GM19023 (cell line): ENCODE measurements around the gene SPECC1L.

Experiments
- ATAC-seq: cut with Tn5 transposase; IDR thresholded peaks from one replicate; pipeline ENCODE4 v1.9.1; 2021; ENCODE audit warnings: mild to moderate bottlenecking, moderate library complexity; ENCODE audit not compliant: unreplicated experiment

SPECC1L gene

GRCh38 chr22:24440718-24441405, 170.2 kb downstream of the SPECC1L start:
- ATAC-seq: no peak

DNA sequence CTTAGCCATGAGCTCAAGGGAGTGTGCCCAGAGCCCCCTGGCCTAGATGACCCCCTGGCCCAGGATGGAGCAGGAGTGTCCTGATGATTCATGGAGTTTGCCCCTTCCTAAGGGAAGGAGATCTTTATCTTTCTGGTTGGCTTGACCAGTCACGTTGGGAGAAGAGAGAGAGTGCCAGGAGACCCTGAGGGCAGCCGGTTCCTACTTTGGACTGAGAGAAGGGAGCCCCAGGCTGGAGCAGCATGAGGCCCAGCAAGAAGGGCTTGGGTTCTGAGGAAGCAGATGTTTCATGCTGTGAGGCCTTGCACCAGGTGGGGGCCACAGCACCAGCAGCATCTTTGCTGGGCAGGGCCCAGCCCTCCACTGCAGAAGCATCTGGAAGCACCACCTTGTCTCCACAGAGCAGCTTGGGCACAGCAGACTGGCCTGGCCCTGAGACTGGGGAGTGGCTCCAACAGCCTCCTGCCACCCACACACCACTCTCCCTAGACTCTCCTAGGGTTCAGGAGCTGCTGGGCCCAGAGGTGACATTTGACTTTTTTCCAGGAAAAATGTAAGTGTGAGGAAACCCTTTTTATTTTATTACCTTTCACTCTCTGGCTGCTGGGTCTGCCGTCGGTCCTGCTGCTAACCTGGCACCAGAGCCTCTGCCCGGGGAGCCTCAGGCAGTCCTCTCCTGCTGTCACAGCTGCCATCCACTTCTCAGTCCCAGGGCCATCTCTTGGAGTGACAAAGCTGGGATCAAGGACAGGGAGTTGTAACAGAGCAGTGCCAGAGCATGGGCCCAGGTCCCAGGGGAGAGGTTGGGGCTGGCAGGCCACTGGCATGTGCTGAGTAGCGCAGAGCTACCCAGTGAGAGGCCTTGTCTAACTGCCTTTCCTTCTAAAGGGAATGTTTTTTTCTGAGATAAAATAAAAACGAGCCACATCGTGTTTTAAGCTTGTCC, 171.0 kb downstream of the SPECC1L start:
- no peak for ATAC-seq

- ATAC-seq: no peak
Observed at GRCh38 chr22:24442352-24442744, 171.7 kb downstream of the SPECC1L start.

DNA sequence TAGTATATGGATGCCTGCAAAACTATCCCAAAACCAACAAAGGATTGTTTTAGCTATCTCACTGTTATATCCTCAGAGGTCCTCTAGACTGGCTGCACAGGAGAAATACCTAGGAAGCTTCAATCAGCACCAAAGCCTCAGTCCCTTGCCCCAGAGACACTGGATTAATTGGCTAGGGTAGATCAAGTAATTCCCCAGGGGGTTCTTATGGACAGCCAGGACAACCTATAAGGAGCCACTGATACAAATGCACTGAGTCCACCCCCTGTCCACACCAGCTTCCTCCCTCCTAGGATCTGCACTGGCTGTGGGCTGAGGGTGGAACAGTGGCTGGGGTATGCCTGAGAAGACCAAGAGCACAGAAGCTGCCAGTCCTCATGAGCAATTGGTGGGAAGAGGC, 173.0 kb downstream of the SPECC1L start:
- no peak for ATAC-seq

DNA sequence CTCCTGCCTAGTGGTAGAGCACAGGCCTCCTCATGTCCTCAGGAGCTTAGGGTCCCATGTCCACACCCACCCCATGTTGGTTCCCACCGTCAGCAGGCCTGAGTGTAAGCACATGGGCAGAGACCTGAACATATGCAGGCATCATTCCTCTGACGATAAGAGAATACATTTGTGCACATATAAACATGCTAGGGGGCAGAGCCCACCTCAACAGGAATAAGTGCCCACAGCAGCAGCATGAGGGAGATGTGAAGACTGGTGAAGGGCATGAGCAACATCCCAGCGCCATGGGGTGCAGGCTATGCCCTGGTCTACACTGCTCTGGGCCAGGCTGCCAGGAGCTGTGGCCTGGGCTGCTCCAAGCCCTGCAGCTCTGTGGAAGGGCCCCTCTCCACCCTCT, 173.6 kb downstream of the SPECC1L start:
- no peak for ATAC-seq

DNA sequence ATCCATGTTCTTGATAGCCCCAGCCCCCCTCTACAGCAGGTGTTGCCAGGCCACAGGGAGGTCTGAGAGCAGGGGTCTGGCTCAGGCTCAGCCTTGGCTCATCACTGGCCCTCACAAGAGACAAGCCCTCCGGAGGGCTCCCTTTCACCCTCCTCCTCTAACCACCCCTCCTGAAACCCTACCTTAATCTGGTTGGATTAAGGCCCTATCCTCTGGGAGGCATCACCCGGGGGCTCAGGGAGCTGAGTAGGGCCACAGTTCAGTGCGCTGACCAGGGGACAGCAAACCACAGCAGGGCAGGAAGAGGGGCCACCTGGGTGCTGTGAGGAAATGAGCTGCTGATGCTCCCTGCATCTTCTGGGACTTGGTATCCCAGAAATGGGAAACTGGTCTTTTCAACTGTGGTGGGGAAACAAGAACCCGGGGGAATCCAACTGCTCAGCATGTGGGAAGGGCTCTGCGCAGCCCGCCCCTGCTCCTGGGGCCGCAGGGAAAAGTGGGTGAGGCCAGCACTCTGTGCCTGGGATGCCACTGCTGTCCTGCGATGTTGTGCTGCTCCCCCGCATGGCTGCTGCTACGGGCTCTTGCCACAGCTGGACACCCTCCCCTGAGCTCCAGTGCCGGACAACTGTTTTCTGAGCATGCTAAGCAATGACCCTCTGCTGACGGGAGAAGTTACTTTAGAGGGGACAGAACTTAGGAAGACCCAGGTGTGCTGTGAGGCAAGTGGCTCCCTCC, 174.3 kb downstream of the SPECC1L start:
- ATAC-seq: no peak

DNA sequence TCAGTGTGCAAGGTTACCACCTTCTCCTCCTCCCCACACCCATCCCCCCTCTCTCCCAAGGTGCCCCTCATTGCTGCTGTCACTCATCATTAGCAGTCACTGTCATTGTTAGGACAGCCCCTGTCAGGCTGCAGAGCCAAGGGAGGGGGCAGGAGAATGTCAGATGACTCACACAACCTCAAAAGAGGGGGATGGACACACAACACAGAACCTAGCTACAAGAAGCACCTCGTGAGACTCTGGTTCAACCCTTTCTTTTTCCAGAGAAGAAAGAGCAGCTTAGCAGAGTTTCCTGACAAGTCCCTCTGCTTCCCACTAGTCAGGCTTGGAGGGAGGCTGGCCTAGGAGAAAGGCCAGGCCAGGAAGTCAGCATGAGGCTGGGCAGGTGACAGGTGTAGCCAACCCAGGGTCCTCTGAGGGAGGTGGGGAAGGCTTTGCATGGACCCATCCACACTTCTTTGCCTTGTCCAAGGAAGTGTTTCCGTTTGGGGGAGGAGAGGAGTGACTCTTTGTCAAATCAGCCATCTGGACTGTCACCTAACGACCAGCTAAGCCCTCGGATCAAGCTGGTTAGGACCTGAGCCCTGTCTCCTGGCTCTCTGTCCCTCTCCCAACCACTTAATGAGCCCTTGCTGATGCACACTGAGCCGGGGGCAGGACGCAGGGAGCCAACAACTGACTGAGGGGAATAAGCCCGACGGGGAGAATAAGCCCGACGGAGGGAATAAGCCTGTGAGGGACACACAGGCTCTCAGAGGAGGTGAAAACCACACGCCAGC, 175.0 kb downstream of the SPECC1L start:
- ATAC-seq: no peak

GRCh38 chr22:24446260-24446611, 175.6 kb downstream of the SPECC1L start:
- ATAC-seq: no peak

DNA sequence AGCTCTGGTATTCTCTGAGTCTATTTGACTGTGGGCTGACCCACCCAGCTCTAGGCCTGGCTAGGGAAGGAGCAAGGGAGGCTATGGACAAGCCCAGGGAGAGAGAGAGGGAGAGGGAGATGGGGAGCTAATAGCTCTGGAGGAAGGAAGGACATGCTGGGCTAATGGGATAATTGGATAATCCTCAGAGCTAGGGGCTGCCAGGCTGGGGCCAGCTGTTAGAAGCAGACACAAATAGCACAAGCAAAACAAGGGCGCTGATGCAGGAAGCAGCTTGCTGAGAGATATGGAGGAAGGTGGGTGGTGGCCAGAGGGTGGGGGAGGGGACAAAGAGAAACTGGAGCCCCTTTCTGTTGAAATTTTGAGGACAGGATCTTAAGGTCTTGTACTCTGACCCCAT, 180.0 kb downstream of the SPECC1L start:
- no peak for ATAC-seq

DNA sequence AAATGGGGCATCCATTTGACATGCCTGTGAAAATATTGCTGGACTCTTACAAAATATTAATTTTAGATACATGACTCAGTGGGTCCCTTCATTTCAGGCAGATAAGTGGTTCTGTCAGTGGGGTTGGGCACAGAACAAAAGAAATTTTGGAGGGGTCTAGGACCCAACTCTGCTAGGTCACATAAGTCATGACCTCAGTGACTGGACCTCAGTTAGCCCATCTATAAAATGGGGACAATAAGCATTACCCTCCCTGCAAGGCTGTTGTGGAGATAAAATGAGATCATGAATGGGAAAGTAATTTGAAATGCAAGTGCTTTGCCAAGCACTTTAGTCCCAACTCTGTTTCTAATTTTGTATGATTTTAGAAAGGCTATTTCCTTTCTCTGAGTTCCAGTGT, 180.5 kb downstream of the SPECC1L start:
- ATAC-seq: no peak

GRCh38 chr22:24453853-24454252, 183.2 kb downstream of the SPECC1L start:
- no peak for ATAC-seq

GRCh38 chr22:24455039-24455438, 184.4 kb downstream of the SPECC1L start:
- no peak for ATAC-seq

- no peak for ATAC-seq
Observed at GRCh38 chr22:24455751-24456426, 185.3 kb downstream of the SPECC1L start.

DNA sequence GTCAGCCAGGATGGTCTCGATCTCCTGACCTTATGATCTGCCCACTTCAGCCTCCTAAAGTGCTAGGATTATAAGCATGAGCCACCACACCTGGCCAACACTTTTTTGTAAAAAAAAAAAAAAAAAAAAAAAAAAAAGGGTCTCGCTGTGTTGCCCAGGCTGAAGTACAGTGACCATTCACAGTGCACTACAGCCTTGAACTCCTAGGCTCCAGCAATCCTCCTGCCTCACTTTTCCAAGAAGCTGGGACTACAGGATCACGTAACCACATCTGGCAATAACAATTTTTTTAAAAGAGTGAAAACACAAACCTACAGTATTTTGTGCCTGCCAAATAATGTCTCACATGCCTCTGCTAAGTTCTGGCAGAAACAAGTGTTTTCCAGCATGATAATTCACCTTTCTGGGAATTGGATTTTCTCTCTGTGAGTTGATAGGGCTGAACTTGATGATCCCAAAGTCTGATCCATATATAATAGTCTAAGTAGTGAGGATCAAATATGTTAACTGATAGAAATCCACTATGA, 187.3 kb downstream of the SPECC1L start:
- ATAC-seq: no peak

- no peak for ATAC-seq
Observed at GRCh38 chr22:24459911-24460310, 189.3 kb downstream of the SPECC1L start.

- no peak for ATAC-seq
Observed at GRCh38 chr22:24460418-24461089, 189.9 kb downstream of the SPECC1L start.

DNA sequence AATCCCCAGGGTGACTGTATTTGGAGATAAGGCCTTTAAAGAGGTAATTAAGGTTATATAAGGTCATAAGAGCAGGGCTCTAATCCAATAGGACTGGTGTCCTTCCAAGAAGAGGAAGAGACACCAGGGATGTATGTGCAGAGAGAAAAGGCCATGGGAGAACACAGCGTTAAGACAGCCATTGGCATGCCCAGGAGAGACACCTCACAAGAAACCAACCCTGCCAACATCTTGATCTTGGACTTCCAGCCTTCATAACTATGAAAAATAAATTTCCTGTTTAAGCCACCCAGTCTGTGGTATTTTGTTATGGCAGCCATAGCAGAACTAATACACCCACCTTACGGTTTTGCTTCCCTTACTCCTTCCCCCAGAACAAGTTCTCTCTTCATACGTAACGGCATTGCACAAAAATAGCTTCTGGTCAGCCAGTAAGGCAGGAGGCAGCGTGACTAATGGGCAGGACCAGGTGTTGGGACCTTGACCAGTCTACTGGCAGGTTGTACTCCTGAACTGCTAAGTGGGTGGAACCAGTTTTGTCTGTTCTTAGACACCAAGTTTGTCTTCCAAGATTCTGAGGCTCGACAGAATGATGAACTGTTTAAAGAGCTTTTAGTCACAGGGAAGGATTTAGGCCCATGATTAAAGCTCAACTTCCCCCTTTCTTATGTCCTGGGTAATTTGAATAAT, 192.6 kb downstream of the SPECC1L start:
- ATAC-seq: no peak

- ATAC-seq: no peak
Observed at GRCh38 chr22:24465566-24465965, 194.9 kb downstream of the SPECC1L start.

DNA sequence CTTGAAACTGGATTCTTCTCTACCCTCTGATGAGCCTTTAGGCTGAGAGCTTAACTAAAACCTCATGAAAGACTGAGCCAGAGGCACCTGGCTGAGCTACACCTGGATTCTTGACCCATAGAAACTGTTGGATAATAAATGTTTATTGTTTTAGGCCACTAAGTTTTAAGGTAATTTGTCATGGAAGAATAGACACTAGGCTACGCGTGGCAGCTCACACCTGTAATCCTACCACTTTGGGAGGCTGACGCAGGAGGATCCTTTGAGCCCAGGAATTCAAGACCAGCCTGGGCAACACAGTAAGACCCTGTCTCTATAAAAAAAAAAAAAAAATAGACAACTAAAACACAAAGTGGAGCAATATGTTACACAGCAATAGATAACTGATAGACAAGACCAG, 195.3 kb downstream of the SPECC1L start:
- ATAC-seq: no peak
